Measurements from ENCODE around the gene KLHL7.

- TF ChIP-seq CTCF (conservative IDR thresholded peaks at IDR 0.05; ENCODE audit: low read depth, low read length) (no peak), EZH2 (IDR thresholded peaks at IDR 0.05; ENCODE audit: borderline replicate concordance, low read depth, low read length, poor library complexity, severe bottlenecking) (no peak)
Measured at GRCh38 chr7:23067271-23067670, 38.3 kb upstream of the KLHL7 start.
